HepG2 (cell line): ENCODE results near the gene TCEA3. TPM values are rescaled to one million over a fixed set of nuclear protein-coding genes. Genes with fewer than 3 reads are reported as not detected.

Experiments
- ATAC-seq: fragments of 200-7000 bp; cut with Tn5 transposase; 3 replicates; pipeline ENCODE4 v1.9.1; 2020; ENCODE audit warnings: mild to moderate bottlenecking, moderate library complexity
- BruUV-seq: library from RNA; stranded (reverse); fragments of 400-500 nt; replicated peaks from 2 replicates; lab custom pipeline; 2021; lab: Mats Ljungman, UMichigan
- CTCF ChIA-PET: fragments of 300-600 bp; formaldehyde crosslinking; extraction: SDS; loops from one replicate; lab custom pipeline; 2021; ENCODE audit warnings: low total read pairs, inconsistent platforms, low intra/inter-chr PET ratio; lab: Yijun Ruan, JAX
- POLR2A ChIA-PET: fragments of 350-600 bp; sonication (Branson Sonifier 250); formaldehyde crosslinking; loops from one replicate; lab custom pipeline; 2020; ENCODE audit warnings: antibody characterized with exemption, inconsistent platforms; lab: Yijun Ruan, JAX
- DNase-seq: peaks from one replicate; pipeline ENCODE4 v3.0.0-alpha.2; 2015; ENCODE audit warnings: low spot score
- FAIRE-seq: peaks from 3 replicates; lab custom pipeline; 2011; peaks lifted over from hg19 to GRCh38; lab: Jason Lieb, UNC
- H2AFZ ChIP-seq: one replicate; pipeline ENCODE4 v1.6.1; 2011; ENCODE audit warnings: low read length, inconsistent platforms
- H3K27ac ChIP-seq: fragments of 300-600 bp; 3 replicates; pipeline ENCODE4 v1.8.0; 2011; ENCODE audit warnings: mixed run types, mild to moderate bottlenecking, mixed read lengths, low read length, inconsistent platforms; ENCODE audit not compliant: insufficient read depth; ENCODE audit errors: extremely low read length
- H3K27me3 ChIP-seq, 2 experiments: fragments of 200-600 bp in 1 of 2; 2 replicates in 1 of 2; 3 replicates in 1 of 2; pipeline versions ENCODE4 v1.6.0 to v1.8.0; 2011; ENCODE audit warnings: low read length in 2 of 2, mild to moderate bottlenecking in 2 of 2, moderate library complexity in 2 of 2, inconsistent platforms in 1 of 2; ENCODE audit not compliant: insufficient read depth in 2 of 2, control insufficient read depth in 1 of 2
- H3K36me3 ChIP-seq, 2 experiments: fragments of 200-600 bp in 1 of 2; replicated peaks in 1 of 2; 2 replicates in 1 of 2; 3 replicates in 1 of 2; pipeline versions ENCODE4 v1.5.1 to v1.8.0; 2011; ENCODE audit warnings: low read length in 2 of 2, inconsistent platforms in 1 of 2; ENCODE audit not compliant: insufficient read depth in 2 of 2, control insufficient read depth in 1 of 2
- H3K4me1 ChIP-seq: 2 replicates; pipeline ENCODE4 v1.5.1; 2012; ENCODE audit warnings: low read length, inconsistent platforms; ENCODE audit not compliant: insufficient read depth
- H3K4me2 ChIP-seq: 2 replicates; pipeline ENCODE4 v1.6.0; 2011; ENCODE audit warnings: low read depth, low read length, inconsistent platforms
- H3K4me3 ChIP-seq, 3 experiments: fragments of 200-600 bp in 1 of 3; sonication (generic), shearing (Covaris generic) in 1 of 3; replicated peaks in 1 of 3; 2 replicates each; pipeline ENCODE4 v1.5.1; 2011 to 2016; ENCODE audit warnings: low read length in 3 of 3, inconsistent platforms in 2 of 3, low read depth in 2 of 3, mild to moderate bottlenecking in 2 of 3, control low read depth in 1 of 3, mixed read lengths in 1 of 3; ENCODE audit not compliant: insufficient read depth in 1 of 3
- H3K79me2 ChIP-seq: one replicate; pipeline ENCODE4 v1.6.1; 2011; ENCODE audit warnings: low read length, inconsistent platforms; ENCODE audit not compliant: insufficient read depth
- H3K9ac ChIP-seq: 2 replicates; pipeline ENCODE4 v1.6.0; 2011; ENCODE audit warnings: mild to moderate bottlenecking, low read depth, low read length, inconsistent platforms; ENCODE audit not compliant: insufficient read depth
- H3K9me3 ChIP-seq: 2 replicates; pipeline ENCODE4 v1.5.1; 2012; ENCODE audit warnings: mild to moderate bottlenecking, low read length
- H4K20me1 ChIP-seq: 2 replicates; pipeline ENCODE4 v1.6.0; 2011; ENCODE audit warnings: inconsistent platforms, mild to moderate bottlenecking, low read length, moderate library complexity; ENCODE audit not compliant: insufficient read depth
- ISL2 ChIP-seq: sonication (generic); formaldehyde crosslinking; IDR thresholded peaks from 2 replicates; pipeline ENCODE4 v1.5.0; 2020; ENCODE audit warnings: missing genetic modification reagents
- KIAA2018 ChIP-seq: sonication (generic); formaldehyde crosslinking; IDR thresholded peaks from 2 replicates; pipeline ENCODE4 v1.5.0; 2020; ENCODE audit warnings: mild to moderate bottlenecking, missing genetic modification reagents, borderline replicate concordance
- RBM22 ChIP-seq: fragments of 200-400 bp; formaldehyde crosslinking; optimal IDR thresholded peaks from 2 replicates; pipeline ENCODE3; 2017; ENCODE audit warnings: mild to moderate bottlenecking, low read length, moderate library complexity
- ZMAT5 ChIP-seq: sonication (generic); formaldehyde crosslinking; IDR thresholded peaks from 2 replicates; pipeline ENCODE4 v1.5.0; 2020; ENCODE audit warnings: mild to moderate bottlenecking, low read depth, missing genetic modification reagents, borderline replicate concordance
- ZNF274 ChIP-seq: sonication (generic); formaldehyde crosslinking; IDR thresholded peaks from 2 replicates; pipeline ENCODE4 v1.5.1; 2020; ENCODE audit warnings: mild to moderate bottlenecking, missing genetic modification reagents
- ZNF446 ChIP-seq: sonication (generic); formaldehyde crosslinking; IDR thresholded peaks from 2 replicates; pipeline ENCODE4 v1.5.0; 2020; ENCODE audit warnings: mild to moderate bottlenecking, missing genetic modification reagents
- WGBS: methylation state at CpG from one replicate; pipeline ENCODE4 v1.1.6; 2017; ENCODE audit warnings: low lambda C conversion rate; 5-methylcytosine and 5-hydroxymethylcytosine counted together
- in situ Hi-C: cut with HindIII; loops from 2 replicates; pipeline ENCODE4 v1.10.0; 2017; ENCODE audit warnings: low pct_unique_long_range_greater_than_20kb; ENCODE audit not compliant: extremely low pct_ligation_motif_present
- intact Hi-C: fragments of 100-400 bp; cut with micrococcal nuclease; formaldehyde crosslinking; loops from one replicate; pipeline ENCODE4 v1.10.0; 2022; ENCODE audit not compliant: unreplicated experiment
- polyA plus RNA-seq, 8 experiments: library from polyadenylated mRNA; depleted of rRNA in 3 of 8; stranded (reverse) in 7 of 8; unstranded in 1 of 8; fragments of >200 nt; fragmentation: Illumina TruSeq in 4 of 8; extraction: Trizol in 4 of 8; gene quantifications; 2 replicates each; pipeline versions ENCODE4 v1.2.1 to v1.2.3, GENCODE V29; 2011 to 2016; ENCODE audit warnings: low read depth in 4 of 8, missing spikeins in 1 of 8, mixed read lengths in 1 of 8; ENCODE audit not compliant: insufficient read depth in 1 of 8
- total RNA-seq, 5 experiments: library from RNA; depleted of rRNA; stranded (reverse); fragments of >200 nt; fragmentation: Illumina TruSeq; extraction: Trizol; gene quantifications; 2 replicates each; pipeline ENCODE4 v1.2.3, GENCODE V29; 2016; ENCODE audit warnings: low read depth in 1 of 5

TCEA3 gene
- total and polyA plus RNA-seq, 2 of the 13 experiments (the other 11 are each of a cell fraction or from before 2014, with no cell fraction given): 55.5 to 84.6 TPM

GRCh38 chr1:23337869-23338268, 86.7 kb downstream of the TCEA3 start:
- in situ Hi-C loops: no loop called here
- no peak overlapping the region for H3K4me3 ChIP-seq
- intact Hi-C loops: no loop called here
- no peak overlapping the region for H3K4me2 ChIP-seq
- FAIRE-seq: no peak
- ChIA-PET CTCF (no interaction called here), POLR2A (no interaction called here)
- peaks cover 48% of the 10 kb centered on the region for H3K4me1 ChIP-seq
- H3K27me3 ChIP-seq: no peaks in the 10 kb centered on the region; a peak in 1 of 5 replicates
- H3K79me2 ChIP-seq: peaks cover 79% of the 10 kb centered on the region
- DNase-seq: no peak
- peaks cover 3 to 29% of the 10 kb centered on the region in 2 experiments; a peak in 4 of 5 replicates for H3K36me3 ChIP-seq
- no peaks in the 10 kb centered on the region for H3K9me3 ChIP-seq
- ATAC-seq: peak; percentile 78
- no peak overlapping the region for H2AFZ ChIP-seq
- no TSS peak for BruUV-seq
- peaks cover 70% of the 10 kb centered on the region for H4K20me1 ChIP-seq
- no peak overlapping the region for H3K9ac ChIP-seq
- H3K27ac ChIP-seq: peak overlapping the region; percentile 33
- 71% methylated on average over 2 of the region's 2 CpGs for WGBS
- TF ChIP-seq ISL2 (CRISPR knock-in tag) (no peak), RBM22 (peak; percentile 33)
- TF ChIP-seq, all 625 proteins: peak for 1

- peaks cover 21% of the 10 kb centered on the region for H4K20me1 ChIP-seq
- H2AFZ ChIP-seq: no peak overlapping the region
- ChIA-PET POLR2A (interaction anchor here (2.6 kb wide), 1 partner anchor 36 kb away, joined by 8 read pairs; no protein-coding TSS in a partner anchor), CTCF (no interaction called here)
- FAIRE-seq: no peak
- no peak overlapping the region for H3K4me3 ChIP-seq
- no peaks in the 10 kb centered on the region for H3K9me3 ChIP-seq
- TF ChIP-seq KIAA2018 (CRISPR knock-in tag) (no peak), ZNF446 (CRISPR knock-in tag) (no peak), ZNF274 (no peak), ZMAT5 (no peak)
- no TSS peak for BruUV-seq
- intact Hi-C loops: no loop called here
- H3K36me3 ChIP-seq: peaks cover 14 to 74% of the 10 kb centered on the region in 2 experiments
- H3K79me2 ChIP-seq: peaks cover 67% of the 10 kb centered on the region
- no peaks in the 10 kb centered on the region for H3K27me3 ChIP-seq
- no peak for DNase-seq
- 0 out of 2 replicates have a peak, but pooled peaks cover 8% of the 10 kb centered on the region for H3K4me1 ChIP-seq
- no peak overlapping the region for H3K4me2 ChIP-seq
- ATAC-seq: no peak
- H3K9ac ChIP-seq: no peak overlapping the region
- WGBS: 96% methylated on average over 8 of the region's 8 CpGs
- no peak overlapping the region for H3K27ac ChIP-seq
- in situ Hi-C loops: no loop called here
Observed at GRCh38 chr1:23331713-23332112, 92.8 kb downstream of the TCEA3 start.
